ENCODE results near the gene SKIC3. TPM values are rescaled to one million over a fixed set of nuclear protein-coding genes. Genes with fewer than 3 reads are reported as not detected.

Gene SKIC3
- total and polyA plus RNA-seq, 9 donors, result 18.6 to 77.6 (median 58.8) TPM

GRCh38 chr5:95519151-95519550, 35.6 kb downstream of the SKIC3 start:
- WGBS, 3 donors, result 73 to 86% (median 85%) methylated on average over 1 of the region's 1 CpG
- H3K36me3 ChIP-seq, result no peaks in the 10 kb centered on the region
- no peaks in the 10 kb centered on the region for H3K4me1 ChIP-seq (ENCODE audit: insufficient read depth)
- intact Hi-C loops (cut with DNase I), result no loop called here
- no peak overlapping the region for H3K27ac ChIP-seq
- no peak for DNase-seq
- no peaks in the 10 kb centered on the region for H3K27me3 ChIP-seq
- H3K9me3 ChIP-seq, result no peaks in the 10 kb centered on the region
- H3K4me3 ChIP-seq, result no peak overlapping the region
- no peak for TF ChIP-seq POLR2A (IDR thresholded peaks at IDR 0.05)
- TF ChIP-seq CTCF (IDR thresholded peaks at IDR 0.05), result no peak
- TF ChIP-seq EP300 (IDR thresholded peaks at IDR 0.05), result no peak

DNA sequence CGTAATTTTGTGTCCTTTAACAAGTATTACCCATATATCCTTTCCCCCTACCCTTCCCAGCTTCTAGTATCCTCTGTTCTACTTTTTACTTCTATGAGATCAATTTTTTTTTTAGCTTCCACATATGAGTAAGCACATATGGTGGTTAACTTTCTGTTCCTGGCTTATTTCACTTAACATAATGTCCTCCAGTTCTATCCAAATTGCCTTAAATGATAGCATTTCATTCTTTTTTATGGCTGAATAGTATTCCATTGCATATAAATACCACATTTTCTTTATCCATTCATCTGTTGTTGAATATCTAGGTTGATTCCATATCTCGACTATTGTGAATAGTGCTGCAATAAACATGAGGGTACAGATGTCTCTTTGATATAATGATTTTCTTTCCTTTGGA, 36.4 kb downstream of the SKIC3 start:
- no peak overlapping the region for H3K4me3 ChIP-seq
- no peaks in the 10 kb centered on the region for H3K4me1 ChIP-seq (ENCODE audit: insufficient read depth)
- no peak for DNase-seq
- WGBS, 3 donors, result 96 to 99% (median 98%) methylated on average over 2 of the region's 2 CpGs
- intact Hi-C loops (cut with DNase I), result no loop called here
- H3K36me3 ChIP-seq, result no peaks in the 10 kb centered on the region
- H3K27ac ChIP-seq, result no peak overlapping the region
- H3K27me3 ChIP-seq, result no peaks in the 10 kb centered on the region
- no peaks in the 10 kb centered on the region for H3K9me3 ChIP-seq
- TF ChIP-seq CTCF (IDR thresholded peaks at IDR 0.05), result no peak
- no peak for TF ChIP-seq POLR2A (IDR thresholded peaks at IDR 0.05)
- no peak for TF ChIP-seq EP300 (IDR thresholded peaks at IDR 0.05)

DNA sequence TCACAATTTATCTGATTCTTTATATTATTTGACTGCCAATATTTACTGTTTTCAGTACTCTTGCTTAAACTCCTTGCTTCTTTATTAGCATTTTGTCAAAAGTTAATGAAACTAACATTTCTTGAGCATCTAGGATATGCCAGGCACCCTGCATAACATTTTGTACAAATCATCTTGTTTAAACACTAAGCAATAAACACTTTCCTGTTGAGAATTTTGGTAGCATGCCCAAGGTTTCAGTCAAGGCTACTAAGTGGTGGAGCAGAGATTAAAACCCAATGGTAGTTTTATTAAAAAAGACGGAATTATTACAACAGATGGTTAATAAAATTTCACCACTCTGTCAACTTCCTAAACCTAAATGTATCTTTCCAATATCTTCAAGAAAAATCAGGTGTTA, 43.2 kb downstream of the SKIC3 start:
- intact Hi-C loops (cut with DNase I), result no loop called here
- no peaks in the 10 kb centered on the region for H3K27me3 ChIP-seq
- H3K36me3 ChIP-seq, result no peaks in the 10 kb centered on the region
- 12 to 41% (median 27%) methylated on average over 1 of the region's 1 CpG for WGBS, 3 donors
- no peak overlapping the region for H3K4me3 ChIP-seq
- no peak overlapping the region for H3K27ac ChIP-seq
- DNase-seq, result no peak
- H3K4me1 ChIP-seq (ENCODE audit: insufficient read depth), result no peaks in the 10 kb centered on the region
- no peaks in the 10 kb centered on the region for H3K9me3 ChIP-seq
- TF ChIP-seq CTCF (IDR thresholded peaks at IDR 0.05) (no peak), POLR2A (IDR thresholded peaks at IDR 0.05) (no peak), EP300 (IDR thresholded peaks at IDR 0.05) (no peak)

- Histone ChIP-seq H3K27ac (no peak overlapping the region), H3K9me3 (no peaks in the 10 kb centered on the region), H3K4me1 (ENCODE audit: insufficient read depth) (no peaks in the 10 kb centered on the region), H3K36me3 (no peaks in the 10 kb centered on the region), H3K27me3 (no peaks in the 10 kb centered on the region), H3K4me3 (no peak overlapping the region)
- DNase-seq, result no peak
- intact Hi-C loops (cut with DNase I), result no loop called here
- TF ChIP-seq POLR2A (IDR thresholded peaks at IDR 0.05), result no peak
- no peak for TF ChIP-seq EP300 (IDR thresholded peaks at IDR 0.05)
- TF ChIP-seq CTCF (IDR thresholded peaks at IDR 0.05), result no peak
- 9 to 16% (median 11%) methylated on average over 1 of the region's 1 CpG for WGBS, 3 donors
These were observed 46.2 kb downstream of the SKIC3 start for GRCh38 chr5:95508550-95508949.

Small RNA genes within 50 kb of the gene (small RNA-seq; reads per million reads assigned to genes)
- gene RNU6-308P, result not detected

Other genes with a start within 250 kb of the SKIC3 start
- gene FAM81B, start 163.6 kb downstream of the SKIC3 start, total RNA-seq, result 10 to 100 TPM in 1 of 7 donors, 1 to 10 TPM in 3, under 1 TPM in 1, not detected in 2; 0.36 to 20.8 (median 2.5) TPM
- under 1 TPM in 1 of 2 donors, not detected in 1; 0.43 TPM for gene FAM81B, start 163.6 kb downstream of the SKIC3 start, polyA plus RNA-seq
- 1 to 10 TPM; 4.5 to 8.1 (median 5.6) TPM for gene ARSK, start 124 bp upstream of the SKIC3 start, total RNA-seq
- 1 to 10 TPM; 4.4 to 7.8 TPM for gene ARSK, start 124 bp upstream of the SKIC3 start, polyA plus RNA-seq
- under 1 TPM in 3 of 7 donors, not detected in 4; 0.10 to 0.50 (median 0.10) TPM for gene GPR150, start 65.1 kb upstream of the SKIC3 start, total RNA-seq
- gene GPR150, start 65.1 kb upstream of the SKIC3 start, polyA plus RNA-seq, result under 1 TPM; 0.05 to 0.28 TPM
- gene RFESD, start 91.8 kb upstream of the SKIC3 start, total RNA-seq, result 1 to 10 TPM; 1.1 to 5.0 (median 3.2) TPM
- 1 to 10 TPM; 2.4 to 3.4 TPM for gene RFESD, start 91.8 kb upstream of the SKIC3 start, polyA plus RNA-seq
- gene SPATA9, start 128.0 kb upstream of the SKIC3 start, total RNA-seq, result 1 to 10 TPM in 2 of 7 donors, under 1 TPM in 5; 0.46 to 1.7 (median 0.76) TPM
- 1 to 10 TPM; 1.0 to 1.3 TPM for gene SPATA9, start 128.0 kb upstream of the SKIC3 start, polyA plus RNA-seq
- 100 to 1,000 TPM; 106 to 221 (median 200) TPM for gene RHOBTB3, start 176.4 kb upstream of the SKIC3 start, total RNA-seq
- gene RHOBTB3, start 176.4 kb upstream of the SKIC3 start, polyA plus RNA-seq, result 100 to 1,000 TPM in 1 of 2 donors, 10 to 100 TPM in 1; 52.8 to 133 TPM